Loucy (cell line): ENCODE results near the gene SETBP1.

Source experiments
- H2AFZ ChIP-seq: fragments of 200-600 bp; sonication (generic); 2 replicates; pipeline ENCODE4 v1.6.0; 2016; ENCODE audit warnings: antibody characterized with exemption, mild to moderate bottlenecking, low read length, moderate library complexity
- H3F3A ChIP-seq: fragments of 200-600 bp; 2 replicates; pipeline ENCODE4 v1.6.0; 2016; ENCODE audit warnings: antibody characterized with exemption, low read depth, mild to moderate bottlenecking
- H3K27me3 ChIP-seq: fragments of 200-600 bp; sonication (generic); 2 replicates; pipeline ENCODE4 v1.6.1; 2014; ENCODE audit warnings: low read length, mild to moderate bottlenecking; ENCODE audit not compliant: insufficient read depth, poor library complexity, severe bottlenecking
- H3K36me3 ChIP-seq: fragments of 200-600 bp; sonication (generic); 2 replicates; pipeline ENCODE4 v1.6.1; 2016; ENCODE audit warnings: low read length; ENCODE audit not compliant: insufficient read depth
- H3K4me1 ChIP-seq: fragments of 200-600 bp; sonication (generic); 2 replicates; pipeline ENCODE4 v1.5.1; 2014; ENCODE audit warnings: low read length, mild to moderate bottlenecking; ENCODE audit not compliant: insufficient read depth, poor library complexity, severe bottlenecking
- H3K4me2 ChIP-seq: fragments of 200-600 bp; sonication (generic); 2 replicates; pipeline ENCODE4 v1.6.0; 2014; ENCODE audit warnings: antibody characterized with exemption, low read length, low read depth, mild to moderate bottlenecking; ENCODE audit not compliant: poor library complexity, severe bottlenecking
- H3K4me3 ChIP-seq: fragments of 200-600 bp; sonication (generic); 2 replicates; pipeline ENCODE4 v1.5.1; 2014; ENCODE audit warnings: low read length, mild to moderate bottlenecking, mixed read lengths; ENCODE audit not compliant: poor library complexity, severe bottlenecking
- H3K79me2 ChIP-seq: fragments of 200-600 bp; sonication (generic); 2 replicates; pipeline ENCODE4 v1.6.1; 2014; ENCODE audit warnings: low read length; ENCODE audit not compliant: insufficient read depth
- H3K9ac ChIP-seq: fragments of 200-600 bp; sonication (generic); 2 replicates; pipeline ENCODE4 v1.6.0; 2014; ENCODE audit warnings: mild to moderate bottlenecking, low read depth, low read length, moderate library complexity; ENCODE audit not compliant: poor library complexity, severe bottlenecking
- H3K9me2 ChIP-seq: fragments of 200-600 bp; sonication (generic); replicated peaks from 2 replicates; pipeline ENCODE4 v1.6.1; 2016; ENCODE audit warnings: low read depth, low read length, mixed read lengths
- H3K9me3 ChIP-seq: fragments of 200-600 bp; sonication (generic); 2 replicates; pipeline ENCODE4 v1.6.1; 2014; ENCODE audit warnings: mild to moderate bottlenecking, antibody characterized with exemption, low read length, low read depth; ENCODE audit not compliant: insufficient read depth
- H4K20me1 ChIP-seq: fragments of 200-600 bp; sonication (generic); 2 replicates; pipeline ENCODE4 v1.6.0; 2014; ENCODE audit warnings: antibody characterized with exemption, low read length, mild to moderate bottlenecking; ENCODE audit not compliant: insufficient read depth, poor library complexity, severe bottlenecking
- EZH2phosphoT487 ChIP-seq: fragments of 200-600 bp; IDR thresholded peaks from 2 replicates; pipeline ENCODE4 v1.6.1; 2018; ENCODE audit warnings: antibody characterized with exemption, mild to moderate bottlenecking, moderate library complexity, borderline replicate concordance
- TF ChIP-seq, protein P1 (sequence below): fragments of 200-600 bp; sonication (generic); conservative IDR thresholded peaks from 2 replicates; pipeline ENCODE4 v1.5.1; 2014; ENCODE audit warnings: mild to moderate bottlenecking, antibody characterized with exemption, low read length

SETBP1 gene

GRCh38 chr18:44922968-44923367 is 242.3 kb downstream of the SETBP1 start:
- Histone ChIP-seq H3K4me1 (peaks cover 59% of the 10 kb centered on the region), H3K4me2 (peak overlapping the region; percentile 61), H2AFZ (no peak overlapping the region), H3K79me2 (peaks cover 7% of the 10 kb centered on the region; the same call in 1 of the 2 replicates), H3K9ac (no peak overlapping the region), H3K9me3 (no peaks in the 10 kb centered on the region), H3K27me3 (no peaks in the 10 kb centered on the region), H3K36me3 (no peaks in the 10 kb centered on the region), H3K4me3 (no peak overlapping the region), H4K20me1 (no peaks in the 10 kb centered on the region), H3K9me2 (no peaks in the 10 kb centered on the region), H3F3A (no peaks in the 10 kb centered on the region)
- TF ChIP-seq, protein P1, sequence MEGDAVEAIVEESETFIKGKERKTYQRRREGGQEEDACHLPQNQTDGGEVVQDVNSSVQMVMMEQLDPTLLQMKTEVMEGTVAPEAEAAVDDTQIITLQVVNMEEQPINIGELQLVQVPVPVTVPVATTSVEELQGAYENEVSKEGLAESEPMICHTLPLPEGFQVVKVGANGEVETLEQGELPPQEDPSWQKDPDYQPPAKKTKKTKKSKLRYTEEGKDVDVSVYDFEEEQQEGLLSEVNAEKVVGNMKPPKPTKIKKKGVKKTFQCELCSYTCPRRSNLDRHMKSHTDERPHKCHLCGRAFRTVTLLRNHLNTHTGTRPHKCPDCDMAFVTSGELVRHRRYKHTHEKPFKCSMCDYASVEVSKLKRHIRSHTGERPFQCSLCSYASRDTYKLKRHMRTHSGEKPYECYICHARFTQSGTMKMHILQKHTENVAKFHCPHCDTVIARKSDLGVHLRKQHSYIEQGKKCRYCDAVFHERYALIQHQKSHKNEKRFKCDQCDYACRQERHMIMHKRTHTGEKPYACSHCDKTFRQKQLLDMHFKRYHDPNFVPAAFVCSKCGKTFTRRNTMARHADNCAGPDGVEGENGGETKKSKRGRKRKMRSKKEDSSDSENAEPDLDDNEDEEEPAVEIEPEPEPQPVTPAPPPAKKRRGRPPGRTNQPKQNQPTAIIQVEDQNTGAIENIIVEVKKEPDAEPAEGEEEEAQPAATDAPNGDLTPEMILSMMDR = no peak
- no peak for TF ChIP-seq EZH2phosphoT487

DNA sequence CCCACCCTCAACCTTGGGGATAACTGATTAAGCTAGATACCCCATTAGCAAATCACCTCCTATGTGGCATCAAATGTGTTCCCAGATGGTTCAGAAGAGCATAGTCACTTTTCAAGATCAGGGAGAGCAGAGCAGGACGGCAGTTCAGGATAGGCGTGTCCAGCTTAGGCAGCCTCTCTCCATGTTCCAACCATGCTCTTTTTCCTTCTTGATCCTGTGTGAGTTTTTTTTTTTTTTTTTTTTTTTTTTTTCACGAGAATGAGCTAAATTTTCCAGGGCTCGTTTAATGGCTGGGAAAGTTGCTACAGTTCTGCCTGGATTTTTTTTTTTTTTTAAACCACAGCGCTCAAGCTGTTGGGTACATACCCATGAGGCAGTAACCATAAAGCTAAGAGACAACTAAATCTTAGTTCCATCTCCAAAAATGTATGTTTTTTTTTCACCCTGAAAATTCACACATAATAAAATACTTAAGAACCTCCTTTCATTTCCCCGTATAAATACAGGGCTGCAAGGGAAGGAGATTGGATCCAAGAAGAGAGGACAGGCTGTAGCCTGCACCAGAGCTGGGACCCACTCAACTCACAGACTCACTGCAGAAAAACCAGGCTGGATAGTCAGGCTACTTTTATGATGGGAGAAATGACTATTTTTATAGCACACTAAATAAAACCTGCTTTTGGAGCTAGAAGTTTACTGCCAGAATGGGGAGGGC is 244.3 kb downstream of the SETBP1 start:
- H3K79me2 ChIP-seq = peaks cover 7% of the 10 kb centered on the region; the same call in 1 of the 2 replicates
- H3K9ac ChIP-seq = peak overlapping the region; percentile 42
- no peaks in the 10 kb centered on the region for H3F3A ChIP-seq
- H3K27me3 ChIP-seq = no peaks in the 10 kb centered on the region
- peaks cover 53% of the 10 kb centered on the region for H3K4me1 ChIP-seq
- H2AFZ ChIP-seq = no peak overlapping the region
- peak overlapping the region; percentile 61 for H3K4me2 ChIP-seq
- TF ChIP-seq EZH2phosphoT487 = no peak
- TF ChIP-seq, protein P1 = no peak
- no peaks in the 10 kb centered on the region for H3K9me2 ChIP-seq
- no peaks in the 10 kb centered on the region for H3K9me3 ChIP-seq
- H3K36me3 ChIP-seq = no peaks in the 10 kb centered on the region
- no peak overlapping the region for H3K4me3 ChIP-seq
- no peaks in the 10 kb centered on the region for H4K20me1 ChIP-seq

- Histone ChIP-seq H4K20me1 (no peaks in the 10 kb centered on the region), H2AFZ (no peak overlapping the region), H3K4me3 (no peak overlapping the region), H3K9me3 (no peaks in the 10 kb centered on the region), H3K4me2 (no peak overlapping the region), H3F3A (no peaks in the 10 kb centered on the region), H3K9me2 (no peaks in the 10 kb centered on the region), H3K4me1 (peaks cover 42% of the 10 kb centered on the region), H3K27me3 (no peaks in the 10 kb centered on the region), H3K9ac (no peak overlapping the region), H3K79me2 (peaks cover 7% of the 10 kb centered on the region; the same call in 1 of the 2 replicates), H3K36me3 (no peaks in the 10 kb centered on the region)
- TF ChIP-seq, protein P1 = 0 out of 2 replicates have a peak, but pooled peaks have one; percentile 8
- TF ChIP-seq EZH2phosphoT487 = no peak
Measured at GRCh38 chr18:44927127-44927849, 246.6 kb downstream of the SETBP1 start.
